Thyroid gland (tissue), 4 donors: Measurements from ENCODE around the gene TTYH1. TPM values are rescaled to one million over a fixed set of nuclear protein-coding genes. Genes with fewer than 3 reads are reported as not detected.

Experiments used
- DNase-seq, 2 donors: peaks; one replicate each; pipeline ENCODE4 v3.0.0-alpha.2; 2019
- H3K27ac ChIP-seq, 3 donors: fragments of 200-600 bp; sonication (generic); 1 replicate in 2 of 3; 2 replicates in 1 of 3; pipeline ENCODE4 v1.5.1; 2016 to 2019; ENCODE audit warnings: mild to moderate bottlenecking in 1 of 3, moderate library complexity in 1 of 3
- H3K27me3 ChIP-seq: fragments of 200-600 bp; sonication (generic); one replicate; pipeline ENCODE4 v1.5.1; 2019
- H3K36me3 ChIP-seq, 2 donors: fragments of 200-600 bp; sonication (generic); one replicate each; pipeline ENCODE4 v1.5.1; 2016 to 2019
- H3K4me1 ChIP-seq, 2 donors: fragments of 200-600 bp; sonication (generic); one replicate each; pipeline ENCODE4 v1.5.1; 2017 to 2019
- H3K4me3 ChIP-seq, 3 donors: fragments of 200-600 bp; sonication (generic); replicated peaks in 1 of 3; 1 replicate in 2 of 3; 2 replicates in 1 of 3; pipeline ENCODE4 v1.5.1; 2016; ENCODE audit warnings: mild to moderate bottlenecking in 1 of 3
- H3K9me3 ChIP-seq: fragments of 200-600 bp; sonication (generic); one replicate; pipeline ENCODE4 v1.5.1; 2017
- POLR2A ChIP-seq, 2 donors: fragments of 450-650 bp; IDR thresholded peaks; one replicate each; pipeline ENCODE4 v1.6.1; 2017; ENCODE audit warnings: antibody characterized with exemption in 2 of 2, mild to moderate bottlenecking in 2 of 2, moderate library complexity in 1 of 2
- WGBS, 2 donors: methylation state at CpG; one replicate each; pipeline ENCODE4 v1.1.5; 2017; 5-methylcytosine and 5-hydroxymethylcytosine counted together
- intact Hi-C: fragments of 100-400 bp; cut with DNase I; formaldehyde crosslinking; loops from one replicate; pipeline ENCODE4 v1.15.1; 2023
- total RNA-seq, 4 donors: library from RNA; depleted of rRNA; stranded (reverse); fragments of >200 nt; gene quantifications; one replicate each; pipeline ENCODE4 v1.2.3, GENCODE V29; 2016
- TF ChIP-seq, protein P1 (sequence below), 6 experiments: fragments of 200-600 bp in 3 of 6; fragments of 450-650 bp in 3 of 6; sonication (generic) in 3 of 6; IDR thresholded peaks; one replicate each; pipeline ENCODE4 v1.5.1; 2016 to 2019; ENCODE audit warnings: antibody characterized with exemption in 6 of 6, mild to moderate bottlenecking in 2 of 6, inconsistent platforms in 1 of 6, moderate library complexity in 1 of 6

TTYH1 gene
- total RNA-seq, 4 donors from 2014 or later, result 0.45 to 0.94 TPM; not detected in 2

DNA sequence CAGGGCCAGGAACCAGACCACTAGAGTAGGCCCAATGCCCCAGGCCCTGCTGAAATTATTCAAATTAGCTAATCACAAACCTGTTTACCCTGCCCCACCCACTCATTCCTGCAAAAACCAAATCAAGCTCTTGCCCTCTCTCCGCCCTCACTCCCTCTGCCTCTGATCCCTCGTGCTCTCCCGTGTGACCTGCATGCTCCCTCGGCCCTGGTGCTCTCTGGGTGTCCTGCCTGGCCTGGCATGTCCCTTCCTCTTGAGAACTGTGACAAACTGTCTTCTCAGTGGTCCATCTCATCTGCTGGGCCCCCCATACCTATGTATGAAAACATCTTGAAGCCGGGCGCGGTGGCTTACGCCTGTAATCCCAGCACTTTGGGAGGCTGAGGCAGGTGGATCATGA, 12.2 kb upstream of the TTYH1 start:
- no peak for DNase-seq
- intact Hi-C loops, result no loop called here
- WGBS, 2 donors, result 84 to 94% methylated on average over 8 of the region's 8 CpGs
- no peaks in the 10 kb centered on the region for H3K27me3 ChIP-seq
- H3K4me3 ChIP-seq, result no peak overlapping the region
- H3K4me1 ChIP-seq, result no peaks in the 10 kb centered on the region
- no peak overlapping the region for H3K27ac ChIP-seq
- H3K36me3 ChIP-seq, result no peaks in the 10 kb centered on the region
- TF ChIP-seq, protein P1, sequence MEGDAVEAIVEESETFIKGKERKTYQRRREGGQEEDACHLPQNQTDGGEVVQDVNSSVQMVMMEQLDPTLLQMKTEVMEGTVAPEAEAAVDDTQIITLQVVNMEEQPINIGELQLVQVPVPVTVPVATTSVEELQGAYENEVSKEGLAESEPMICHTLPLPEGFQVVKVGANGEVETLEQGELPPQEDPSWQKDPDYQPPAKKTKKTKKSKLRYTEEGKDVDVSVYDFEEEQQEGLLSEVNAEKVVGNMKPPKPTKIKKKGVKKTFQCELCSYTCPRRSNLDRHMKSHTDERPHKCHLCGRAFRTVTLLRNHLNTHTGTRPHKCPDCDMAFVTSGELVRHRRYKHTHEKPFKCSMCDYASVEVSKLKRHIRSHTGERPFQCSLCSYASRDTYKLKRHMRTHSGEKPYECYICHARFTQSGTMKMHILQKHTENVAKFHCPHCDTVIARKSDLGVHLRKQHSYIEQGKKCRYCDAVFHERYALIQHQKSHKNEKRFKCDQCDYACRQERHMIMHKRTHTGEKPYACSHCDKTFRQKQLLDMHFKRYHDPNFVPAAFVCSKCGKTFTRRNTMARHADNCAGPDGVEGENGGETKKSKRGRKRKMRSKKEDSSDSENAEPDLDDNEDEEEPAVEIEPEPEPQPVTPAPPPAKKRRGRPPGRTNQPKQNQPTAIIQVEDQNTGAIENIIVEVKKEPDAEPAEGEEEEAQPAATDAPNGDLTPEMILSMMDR (IDR thresholded peaks at IDR 0.05), result no peak
- TF ChIP-seq POLR2A (IDR thresholded peaks at IDR 0.05), result no peak
- no peaks in the 10 kb centered on the region for H3K9me3 ChIP-seq

DNA sequence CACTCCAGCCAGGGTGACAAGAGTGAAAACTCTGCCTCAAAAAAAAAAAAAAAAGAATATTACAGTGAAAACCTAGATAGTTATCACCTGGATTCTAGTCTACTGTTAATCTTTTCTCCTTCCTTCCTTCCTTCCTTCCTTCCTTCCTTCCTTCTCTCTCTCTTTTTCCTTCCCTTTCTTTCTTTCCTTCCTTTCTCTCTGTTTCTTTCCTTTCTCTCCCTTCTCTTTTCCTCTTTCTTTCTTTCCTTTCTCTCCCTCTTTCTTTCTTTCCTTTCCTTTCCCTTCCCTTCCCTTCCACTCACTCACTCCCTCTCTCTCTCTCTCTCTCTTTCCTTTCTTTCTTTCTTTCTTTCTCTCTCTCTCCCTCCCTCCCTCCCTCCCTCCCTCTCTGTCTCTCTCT, 9.6 kb upstream of the TTYH1 start:
- TF ChIP-seq POLR2A (IDR thresholded peaks at IDR 0.05), result no peak
- TF ChIP-seq, protein P1 (IDR thresholded peaks at IDR 0.05), result no peak
- intact Hi-C loops, result no loop called here
- Histone ChIP-seq H3K4me3 (no peak overlapping the region), H3K9me3 (no peaks in the 10 kb centered on the region), H3K27ac (no peak overlapping the region), H3K36me3 (no peaks in the 10 kb centered on the region), H3K27me3 (no peaks in the 10 kb centered on the region), H3K4me1 (no peaks in the 10 kb centered on the region)
- DNase-seq, result no peak

DNA sequence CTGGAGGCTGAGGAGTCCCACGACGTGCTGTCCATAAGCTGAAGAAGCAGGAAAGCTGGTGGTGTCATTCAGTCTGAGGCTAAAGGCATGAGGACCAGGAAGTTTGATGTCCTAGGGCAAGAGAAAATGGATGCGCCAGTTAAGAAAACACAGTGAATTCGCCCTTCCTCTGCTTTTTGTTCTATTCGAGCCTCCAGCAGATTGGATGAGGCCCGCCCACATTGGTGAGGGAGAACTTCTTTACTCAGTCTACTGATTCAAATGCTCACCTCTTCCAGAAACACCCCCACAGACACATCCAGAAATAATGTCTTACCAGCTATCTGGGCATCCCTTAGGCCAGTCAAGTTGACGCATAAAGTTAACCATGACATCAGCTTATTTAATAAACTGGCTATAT, 7.5 kb upstream of the TTYH1 start:
- no peaks in the 10 kb centered on the region for H3K27me3 ChIP-seq
- 85 to 90% methylated on average over 7 of the region's 7 CpGs for WGBS, 2 donors
- H3K27ac ChIP-seq, result no peak overlapping the region
- no peaks in the 10 kb centered on the region for H3K4me1 ChIP-seq
- TF ChIP-seq POLR2A (IDR thresholded peaks at IDR 0.05), result no peak
- no peak for DNase-seq
- no peak overlapping the region for H3K4me3 ChIP-seq
- H3K9me3 ChIP-seq, result no peaks in the 10 kb centered on the region
- intact Hi-C loops, result no loop called here
- no peaks in the 10 kb centered on the region for H3K36me3 ChIP-seq

DNA sequence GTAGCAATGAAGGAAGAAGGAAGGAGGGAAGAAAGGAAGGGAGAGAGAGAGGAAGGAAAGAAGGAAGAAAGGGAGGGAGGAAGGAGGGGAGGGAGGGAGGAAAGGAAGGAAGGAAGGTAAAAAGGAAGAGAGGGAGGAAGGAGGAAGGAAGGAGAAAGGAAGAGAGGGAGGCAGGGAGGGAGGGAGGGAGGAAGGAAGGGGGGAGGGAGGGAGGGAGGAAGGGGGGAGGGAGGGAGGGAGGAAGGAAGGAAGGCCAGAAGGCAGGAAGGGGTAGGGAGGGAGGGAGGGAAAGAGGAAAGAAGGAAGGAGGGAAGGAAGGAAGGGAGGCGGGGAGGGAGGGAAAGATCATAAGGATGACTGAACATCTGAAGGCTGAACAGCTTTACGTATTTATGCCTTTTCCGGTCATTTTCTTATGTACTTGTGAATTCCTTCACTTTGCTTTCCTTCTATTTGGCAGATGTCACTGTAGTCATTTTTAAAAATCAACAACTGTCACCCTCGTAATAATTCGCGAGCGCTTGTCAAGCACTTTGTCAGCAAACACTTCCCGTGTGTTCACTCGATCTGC, 6.7 kb upstream of the TTYH1 start:
- intact Hi-C loops, result no loop called here
- TF ChIP-seq, protein P1 (IDR thresholded peaks at IDR 0.05), result no peak
- Histone ChIP-seq H3K27ac (no peak overlapping the region), H3K27me3 (no peaks in the 10 kb centered on the region), H3K4me1 (no peaks in the 10 kb centered on the region), H3K4me3 (no peak overlapping the region), H3K9me3 (no peaks in the 10 kb centered on the region), H3K36me3 (no peaks in the 10 kb centered on the region)
- no peak for DNase-seq
- WGBS, 2 donors, result 81 to 84% methylated on average over 9 of the region's 9 CpGs

DNA sequence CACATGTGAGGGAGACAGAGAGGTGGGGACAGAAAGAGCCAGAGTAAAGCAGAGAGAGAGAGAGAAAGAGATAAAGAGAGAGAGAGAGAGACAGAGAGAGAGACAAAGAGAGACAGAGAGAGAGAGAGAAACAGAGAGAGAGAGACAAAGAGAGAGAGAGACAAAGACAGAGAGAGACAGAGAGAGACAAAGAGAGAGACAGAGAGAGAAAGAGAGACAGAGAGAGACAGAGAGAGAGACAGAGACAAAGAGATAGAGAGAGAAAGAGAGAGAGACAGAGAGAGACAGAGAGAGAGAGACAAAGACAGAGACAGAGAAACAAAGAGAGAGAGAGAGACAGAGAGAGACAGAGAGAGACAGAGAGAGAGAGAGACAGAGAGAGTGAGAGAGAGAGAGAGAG, 4.2 kb upstream of the TTYH1 start:
- Histone ChIP-seq H3K9me3 (no peaks in the 10 kb centered on the region), H3K4me1 (no peaks in the 10 kb centered on the region), H3K27ac (no peak overlapping the region), H3K27me3 (peaks cover 2% of the 10 kb centered on the region), H3K4me3 (no peak overlapping the region), H3K36me3 (no peaks in the 10 kb centered on the region)
- DNase-seq, result no peak
- TF ChIP-seq, protein P1 (IDR thresholded peaks at IDR 0.05), result no peak
- no peak for TF ChIP-seq POLR2A (IDR thresholded peaks at IDR 0.05)
- intact Hi-C loops, result no loop called here

DNA sequence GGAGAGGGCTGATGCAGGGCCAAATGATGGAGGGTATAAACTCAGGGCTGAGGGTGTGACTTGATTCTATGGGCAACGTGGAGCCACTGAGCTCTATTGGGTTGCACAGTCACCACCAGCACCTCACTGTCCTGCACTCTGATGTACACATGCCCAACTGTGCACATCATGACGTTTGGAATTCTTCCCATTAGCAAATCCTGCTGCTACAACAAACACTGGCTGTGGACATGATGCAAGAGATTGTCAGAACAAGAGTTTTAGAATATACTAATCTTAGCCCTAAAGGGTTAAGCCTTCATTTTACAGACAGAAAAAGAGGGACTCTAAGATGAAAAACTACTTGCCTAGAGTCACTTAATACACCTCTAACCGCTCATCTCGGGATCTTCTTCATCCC, 2.4 kb upstream of the TTYH1 start:
- intact Hi-C loops, result no loop called here
- no peak overlapping the region for H3K27ac ChIP-seq
- DNase-seq, result no peak
- no peaks in the 10 kb centered on the region for H3K4me1 ChIP-seq
- H3K4me3 ChIP-seq, result no peak overlapping the region
- TF ChIP-seq POLR2A (IDR thresholded peaks at IDR 0.05), result no peak
- no peaks in the 10 kb centered on the region for H3K36me3 ChIP-seq
- H3K9me3 ChIP-seq, result no peaks in the 10 kb centered on the region
- peaks cover 12% of the 10 kb centered on the region for H3K27me3 ChIP-seq
- WGBS, 2 donors, result 59 to 82% methylated on average over 4 of the region's 4 CpGs
